ENCODE measurements around the gene NDUFB11.

GRCh38 chrX:47168495-47169073, 24.1 kb upstream of the NDUFB11 start:
- no peak for TF ChIP-seq CTCF (IDR thresholded peaks at IDR 0.05 in 4 of 5, conservative IDR thresholded peaks at IDR 0.05 in 1 of 5)
- no peak for TF ChIP-seq POLR2A (IDR thresholded peaks at IDR 0.05)
